OCI-LY7 (cell line): ENCODE results near the gene ANKRD11.

ENCODE experiments used
- CTCF ChIP-seq: fragments of 200-600 bp; sonication (generic); conservative IDR thresholded peaks from 2 replicates; pipeline ENCODE4 v1.5.1; 2014; ENCODE audit warnings: mild to moderate bottlenecking, antibody characterized with exemption, low read length, moderate library complexity, mixed read lengths
- EZH2phosphoT487 ChIP-seq: fragments of 200-600 bp; sonication (generic); IDR thresholded peaks from 2 replicates; pipeline ENCODE4 v1.6.1; 2018; ENCODE audit warnings: low read depth, borderline replicate concordance, mild to moderate bottlenecking, mixed run types, antibody characterized with exemption, low read length, moderate library complexity, mixed read lengths

DNA sequence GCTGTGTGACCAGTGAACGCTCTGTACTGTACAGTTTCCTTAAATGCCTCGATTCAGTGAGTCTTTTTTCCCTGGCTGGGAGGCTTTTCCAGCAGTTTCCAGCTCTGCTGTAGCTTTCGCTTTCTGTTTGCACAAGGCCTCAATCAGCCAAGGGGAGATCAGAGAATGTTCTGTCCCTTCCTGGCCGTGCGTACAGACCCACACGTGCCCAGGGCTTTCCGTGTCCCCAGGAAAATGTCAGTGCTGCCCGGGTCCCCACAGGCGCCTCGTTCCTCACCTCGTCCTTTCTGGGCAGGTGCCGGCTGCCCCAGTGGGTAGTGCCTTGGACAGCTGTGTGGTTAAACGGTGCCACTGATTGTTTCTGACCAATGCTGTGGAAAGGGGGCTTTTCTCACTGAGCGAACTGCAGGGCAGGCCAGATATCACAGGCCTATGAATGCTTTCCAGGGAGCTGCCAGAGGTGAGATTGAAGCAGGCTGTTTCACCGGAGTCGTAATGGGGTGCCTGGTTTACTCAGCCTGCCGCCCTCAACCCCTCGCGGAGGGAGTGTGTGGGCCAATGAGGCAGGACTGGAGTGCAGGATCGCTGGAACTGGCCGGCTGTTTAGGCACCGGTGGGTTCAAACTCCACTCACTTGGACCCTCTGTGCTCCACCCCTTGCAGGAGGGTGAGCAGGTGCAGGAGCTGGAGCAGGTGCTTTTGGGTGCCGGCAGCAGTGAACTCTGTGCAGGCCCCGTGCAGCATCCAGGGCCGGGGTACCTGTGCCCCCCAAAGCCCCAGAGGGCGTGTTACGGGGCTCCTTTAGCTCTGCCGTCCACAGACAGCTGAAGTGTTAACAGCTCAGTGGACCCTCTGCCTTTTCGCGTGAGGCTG, 228.4 kb downstream of the ANKRD11 start:
- TF ChIP-seq CTCF (no peak), EZH2phosphoT487 (no peak)
